ENCODE results near the gene ASCL2.
"Not testable (repeated sequence)": the region's sequence is repeated elsewhere in the genome, so short reads cannot be mapped to it uniquely, and the experiment has no call there.

ASCL2 gene

GRCh38 chr11:2250041-2250440, 20.3 kb downstream of the ASCL2 start:
- H3K36me3 ChIP-seq (ENCODE audit: control insufficient read depth, insufficient read depth, low read length, severe bottlenecking) = no peaks in the 10 kb centered on the region
- peaks cover 4% of the 10 kb centered on the region for H3K9me3 ChIP-seq (ENCODE audit: control insufficient read depth, low read length)
- no peak overlapping the region for H3K9ac ChIP-seq (ENCODE audit: low read length)
- DNase-seq (ENCODE audit: low read depth) = no peak
- no peaks in the 10 kb centered on the region for H3K4me1 ChIP-seq (ENCODE audit: control insufficient read depth, insufficient read depth, low read length)
- H3K4me3 ChIP-seq (ENCODE audit: low read length) = no peak overlapping the region
- H3K27me3 ChIP-seq (replicated peaks; ENCODE audit: control insufficient read depth, insufficient read depth, low read length) = peaks cover 31% of the 10 kb centered on the region

- no peaks in the 10 kb centered on the region for H3K36me3 ChIP-seq (ENCODE audit: control insufficient read depth, insufficient read depth, low read length, severe bottlenecking)
- no peak for DNase-seq (ENCODE audit: low read depth)
- H3K9me3 ChIP-seq (ENCODE audit: control insufficient read depth, low read length) = peaks cover 8% of the 10 kb centered on the region
- peaks cover 37% of the 10 kb centered on the region for H3K27me3 ChIP-seq (replicated peaks; ENCODE audit: control insufficient read depth, insufficient read depth, low read length)
- no peak overlapping the region for H3K4me3 ChIP-seq (ENCODE audit: low read length)
- no peaks in the 10 kb centered on the region for H3K4me1 ChIP-seq (ENCODE audit: control insufficient read depth, insufficient read depth, low read length)
- no peak overlapping the region for H3K9ac ChIP-seq (ENCODE audit: low read length)
These were observed 21.0 kb downstream of the ASCL2 start for GRCh38 chr11:2249189-2249916.

DNA sequence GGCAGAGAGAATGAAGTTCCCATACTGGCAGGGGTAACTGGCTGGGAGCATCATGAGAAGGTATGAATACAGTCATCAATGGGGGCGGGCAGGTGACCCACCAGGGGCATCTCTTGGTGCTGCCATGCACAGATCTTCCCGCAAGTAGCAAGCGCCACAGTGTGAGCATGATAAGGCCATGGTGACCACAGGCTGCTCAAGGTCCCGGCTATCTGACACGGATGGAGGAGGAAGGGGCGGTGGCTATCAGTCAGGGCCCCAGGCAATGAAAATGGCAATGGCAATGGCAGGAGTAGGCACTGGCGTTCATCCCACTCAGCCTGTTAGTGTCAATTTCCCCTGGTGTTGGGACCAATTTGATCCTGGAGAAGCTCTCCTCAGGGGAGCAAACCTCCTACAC, 21.6 kb downstream of the ASCL2 start:
- no peak for DNase-seq (ENCODE audit: low read depth)
- peaks cover 38% of the 10 kb centered on the region for H3K27me3 ChIP-seq (replicated peaks; ENCODE audit: control insufficient read depth, insufficient read depth, low read length)
- H3K36me3 ChIP-seq (ENCODE audit: control insufficient read depth, insufficient read depth, low read length, severe bottlenecking) = no peaks in the 10 kb centered on the region
- peaks cover 7% of the 10 kb centered on the region for H3K9me3 ChIP-seq (ENCODE audit: control insufficient read depth, low read length)
- no peak overlapping the region for H3K9ac ChIP-seq (ENCODE audit: low read length)
- H3K4me3 ChIP-seq (ENCODE audit: low read length) = no peak overlapping the region
- no peaks in the 10 kb centered on the region for H3K4me1 ChIP-seq (ENCODE audit: control insufficient read depth, insufficient read depth, low read length)

DNA sequence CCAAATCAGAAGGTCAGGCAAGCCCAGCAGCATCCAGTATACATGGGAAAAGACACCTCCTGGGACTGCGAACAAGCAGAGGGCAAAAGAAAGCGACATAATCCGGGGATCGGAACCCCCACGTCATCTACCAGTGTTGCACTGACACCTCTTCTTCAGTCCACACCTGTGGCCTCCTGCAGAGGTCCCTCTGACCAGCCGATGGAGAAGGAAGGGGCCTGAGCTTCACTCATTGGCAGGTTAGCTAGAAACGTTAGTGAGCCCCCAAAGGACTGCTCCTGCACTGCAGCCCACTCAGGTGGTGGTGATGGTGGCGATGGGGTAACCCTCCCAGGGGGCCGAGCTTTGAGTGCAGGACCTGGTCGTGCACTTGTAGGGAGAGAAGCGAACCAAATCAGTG, 22.1 kb downstream of the ASCL2 start:
- H3K27me3 ChIP-seq (replicated peaks; ENCODE audit: control insufficient read depth, insufficient read depth, low read length) = peaks cover 38% of the 10 kb centered on the region
- H3K36me3 ChIP-seq (ENCODE audit: control insufficient read depth, insufficient read depth, low read length, severe bottlenecking) = no peaks in the 10 kb centered on the region
- no peak overlapping the region for H3K9ac ChIP-seq (ENCODE audit: low read length)
- peaks cover 12% of the 10 kb centered on the region for H3K9me3 ChIP-seq (ENCODE audit: control insufficient read depth, low read length)
- H3K4me1 ChIP-seq (ENCODE audit: control insufficient read depth, insufficient read depth, low read length) = no peaks in the 10 kb centered on the region
- no peak for DNase-seq (ENCODE audit: low read depth)
- no peak overlapping the region for H3K4me3 ChIP-seq (ENCODE audit: low read length)

DNA sequence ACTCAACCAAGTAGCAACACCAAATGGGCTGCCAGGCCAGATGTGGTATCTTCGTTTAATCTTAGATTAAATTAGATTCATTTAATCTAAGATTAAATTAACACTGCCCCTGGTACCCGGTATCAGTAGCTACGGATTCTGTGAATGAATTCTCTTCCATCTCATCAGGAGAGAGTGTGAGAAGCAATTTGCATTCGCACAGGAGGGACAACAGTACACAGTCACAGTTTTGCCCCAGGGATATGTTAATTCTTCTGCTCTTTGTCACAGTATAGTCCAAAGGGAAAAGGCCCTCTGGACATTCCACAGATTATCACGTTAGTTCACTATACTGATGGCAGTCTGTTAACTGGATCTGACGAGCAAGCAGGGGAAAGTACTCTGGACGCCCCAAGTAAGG, 22.9 kb downstream of the ASCL2 start:
- no peaks in the 10 kb centered on the region for H3K36me3 ChIP-seq (ENCODE audit: control insufficient read depth, insufficient read depth, low read length, severe bottlenecking)
- H3K9me3 ChIP-seq (ENCODE audit: control insufficient read depth, low read length) = peaks cover 19% of the 10 kb centered on the region
- no peak overlapping the region for H3K4me3 ChIP-seq (ENCODE audit: low read length)
- peaks cover 38% of the 10 kb centered on the region for H3K27me3 ChIP-seq (replicated peaks; ENCODE audit: control insufficient read depth, insufficient read depth, low read length)
- no peaks in the 10 kb centered on the region for H3K4me1 ChIP-seq (ENCODE audit: control insufficient read depth, insufficient read depth, low read length)
- no peak overlapping the region for H3K9ac ChIP-seq (ENCODE audit: low read length)
- DNase-seq (ENCODE audit: low read depth) = no peak

DNA sequence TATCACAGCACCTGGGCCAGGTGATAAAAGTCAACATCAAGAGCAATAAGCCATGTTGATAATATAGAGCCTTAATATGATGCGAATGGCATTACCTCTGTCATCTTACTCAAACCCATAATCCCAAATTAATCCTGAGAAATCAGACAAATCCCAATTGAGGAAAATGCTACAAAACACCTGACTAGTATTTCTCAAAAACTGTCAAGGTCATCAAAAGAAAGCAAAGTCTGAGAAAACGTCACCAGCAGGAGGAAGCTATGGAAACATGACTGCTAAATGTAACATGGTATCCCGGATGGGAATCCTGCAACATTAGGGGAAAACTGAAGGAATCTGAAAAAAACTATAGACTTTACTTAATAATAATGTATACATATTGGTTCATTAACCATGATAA, 29.6 kb downstream of the ASCL2 start:
- Histone ChIP-seq H3K9ac (ENCODE audit: low read length) (no peak overlapping the region), H3K9me3 (ENCODE audit: control insufficient read depth, low read length) (peaks cover 38% of the 10 kb centered on the region), H3K36me3 (ENCODE audit: control insufficient read depth, insufficient read depth, low read length, severe bottlenecking) (no peaks in the 10 kb centered on the region), H3K27me3 (replicated peaks; ENCODE audit: control insufficient read depth, insufficient read depth, low read length) (peaks cover 15% of the 10 kb centered on the region), H3K4me1 (ENCODE audit: control insufficient read depth, insufficient read depth, low read length) (no peaks in the 10 kb centered on the region), H3K4me3 (ENCODE audit: low read length) (no peak overlapping the region)
- DNase-seq (ENCODE audit: low read depth) = no peak

GRCh38 chr11:2237457-2238238, 32.7 kb downstream of the ASCL2 start:
- Histone ChIP-seq H3K4me3 (ENCODE audit: low read length) (no peak overlapping the region), H3K4me1 (ENCODE audit: control insufficient read depth, insufficient read depth, low read length) (no peaks in the 10 kb centered on the region), H3K9ac (ENCODE audit: low read length) (no peak overlapping the region), H3K9me3 (ENCODE audit: control insufficient read depth, low read length) (peaks cover 20% of the 10 kb centered on the region), H3K36me3 (ENCODE audit: control insufficient read depth, insufficient read depth, low read length, severe bottlenecking) (no peaks in the 10 kb centered on the region), H3K27me3 (replicated peaks; ENCODE audit: control insufficient read depth, insufficient read depth, low read length) (peaks cover 22% of the 10 kb centered on the region)
- DNase-seq (ENCODE audit: low read depth) = no peak

DNA sequence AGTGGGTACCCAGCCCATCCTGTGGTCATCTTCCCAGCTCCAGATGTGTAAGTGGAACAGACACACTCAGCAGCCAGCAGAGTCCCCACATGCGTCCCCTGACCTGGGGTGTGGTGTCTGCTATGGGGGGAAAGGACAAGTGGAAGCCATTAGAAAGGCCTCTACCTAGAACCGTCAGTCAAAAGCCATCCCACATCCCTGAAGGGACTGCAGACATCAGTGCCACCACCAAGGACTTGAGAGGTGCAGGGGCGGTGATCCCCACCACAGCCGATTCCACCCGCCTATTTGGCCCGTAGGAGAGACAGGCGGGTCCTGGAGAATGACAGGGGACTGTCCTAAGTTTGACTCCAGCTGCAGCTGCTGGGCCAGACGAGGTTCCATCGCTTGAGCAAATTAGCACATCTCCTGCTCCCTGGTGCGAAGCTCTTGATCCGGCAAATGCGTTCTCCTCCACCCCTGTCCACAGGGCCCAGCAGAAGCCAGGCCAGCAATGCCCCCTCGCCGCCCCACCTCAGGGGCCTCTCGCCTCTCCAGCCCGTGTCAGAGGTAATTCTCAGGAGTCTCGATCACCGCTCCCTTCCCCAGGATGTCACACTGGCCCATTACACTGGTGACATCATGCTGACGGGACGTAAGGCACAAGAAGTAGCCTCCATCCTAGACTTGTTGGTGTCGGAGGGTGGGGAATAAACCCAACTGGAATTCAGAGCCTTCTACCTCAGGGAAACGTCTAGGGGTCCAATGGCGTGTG, 33.8 kb downstream of the ASCL2 start:
- Histone ChIP-seq H3K27me3 (replicated peaks; ENCODE audit: control insufficient read depth, insufficient read depth, low read length) (peaks cover 22% of the 10 kb centered on the region), H3K9me3 (ENCODE audit: control insufficient read depth, low read length) (peaks cover 13% of the 10 kb centered on the region)
- H3K4me3 ChIP-seq (ENCODE audit: low read length); H3K36me3 ChIP-seq (ENCODE audit: control insufficient read depth, insufficient read depth, low read length, severe bottlenecking); H3K4me1 ChIP-seq (ENCODE audit: control insufficient read depth, insufficient read depth, low read length); H3K9ac ChIP-seq (ENCODE audit: low read length); DNase-seq (ENCODE audit: low read depth): not testable (repeated sequence)

GRCh38 chr11:2235588-2236326, 34.6 kb downstream of the ASCL2 start:
- DNase-seq (ENCODE audit: low read depth) = no peak
- Histone ChIP-seq H3K4me3 (ENCODE audit: low read length) (no peak overlapping the region), H3K36me3 (ENCODE audit: control insufficient read depth, insufficient read depth, low read length, severe bottlenecking) (no peaks in the 10 kb centered on the region), H3K9ac (ENCODE audit: low read length) (no peak overlapping the region), H3K27me3 (replicated peaks; ENCODE audit: control insufficient read depth, insufficient read depth, low read length) (peaks cover 22% of the 10 kb centered on the region), H3K4me1 (ENCODE audit: control insufficient read depth, insufficient read depth, low read length) (no peaks in the 10 kb centered on the region), H3K9me3 (ENCODE audit: control insufficient read depth, low read length) (peaks cover 14% of the 10 kb centered on the region)

DNA sequence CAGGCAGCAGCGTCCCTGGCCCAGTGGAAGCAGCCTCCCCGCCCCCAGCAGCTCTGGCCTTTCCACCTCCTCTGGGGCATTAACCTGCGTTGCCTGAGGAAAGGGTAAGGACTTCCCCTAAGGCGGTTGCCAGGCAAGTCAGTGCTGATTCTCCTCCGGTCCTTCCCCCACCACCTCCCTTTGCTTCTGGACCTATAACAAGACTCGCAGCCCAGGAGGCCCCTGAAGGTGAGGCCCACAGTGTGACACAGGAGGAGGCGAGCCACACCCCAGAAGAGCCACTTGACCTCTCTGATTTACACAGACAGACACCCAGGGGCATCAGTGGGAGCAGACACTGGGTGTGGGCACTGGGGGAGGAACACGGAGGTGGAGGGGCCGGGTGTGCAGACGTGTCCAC, 35.4 kb downstream of the ASCL2 start:
- no peaks in the 10 kb centered on the region for H3K4me1 ChIP-seq (ENCODE audit: control insufficient read depth, insufficient read depth, low read length)
- H3K27me3 ChIP-seq (replicated peaks; ENCODE audit: control insufficient read depth, insufficient read depth, low read length) = peaks cover 22% of the 10 kb centered on the region
- H3K36me3 ChIP-seq (ENCODE audit: control insufficient read depth, insufficient read depth, low read length, severe bottlenecking) = no peaks in the 10 kb centered on the region
- no peak overlapping the region for H3K9ac ChIP-seq (ENCODE audit: low read length)
- peaks cover 18% of the 10 kb centered on the region for H3K9me3 ChIP-seq (ENCODE audit: control insufficient read depth, low read length)
- H3K4me3 ChIP-seq (ENCODE audit: low read length) = no peak overlapping the region
- no peak for DNase-seq (ENCODE audit: low read depth)

All from adipocyte (in vitro differentiated cells).